HG02973 (cell line): ENCODE data around the gene CCNDBP1.
"Not testable (repeated sequence)": the region's sequence is repeated elsewhere in the genome, so short reads cannot be mapped to it uniquely, and the experiment has no call there.

Source experiments
- ATAC-seq: cut with Tn5 transposase; IDR thresholded peaks from one replicate; pipeline ENCODE4 v1.9.1; 2021; ENCODE audit warnings: moderate library complexity; ENCODE audit not compliant: unreplicated experiment

The CCNDBP1 gene

GRCh38 chr15:43214169-43214568 lies 29.0 kb downstream of the CCNDBP1 start:
- ATAC-seq: no peak

GRCh38 chr15:43214592-43215295 lies 29.5 kb downstream of the CCNDBP1 start:
- no peak for ATAC-seq

- no peak for ATAC-seq
These were observed 30.8 kb downstream of the CCNDBP1 start for GRCh38 chr15:43215961-43216360.

GRCh38 chr15:43218908-43219706 lies 33.9 kb downstream of the CCNDBP1 start:
- no peak for ATAC-seq

- no peak for ATAC-seq
These were observed 35.0 kb downstream of the CCNDBP1 start for GRCh38 chr15:43219929-43220928.

- ATAC-seq: no peak
These were observed 35.8 kb downstream of the CCNDBP1 start, which contains the start of gene EPB42 for GRCh38 chr15:43220991-43221403. TSS of gene EPB42 (minus strand) at chr15:43221018. CDS start at chr15:43220825, 193 bp downstream.

GRCh38 chr15:43221422-43221821 lies 36.2 kb downstream of the CCNDBP1 start:
- ATAC-seq: no peak

GRCh38 chr15:43225201-43225949 lies 40.2 kb downstream of the CCNDBP1 start:
- ATAC-seq: no peak

GRCh38 chr15:43225950-43226255 lies 40.7 kb downstream of the CCNDBP1 start:
- not testable (repeated sequence) for ATAC-seq

- ATAC-seq: no peak
These were observed 41.5 kb downstream of the CCNDBP1 start for GRCh38 chr15:43226436-43227305.

- no peak for ATAC-seq
These were observed 44.8 kb downstream of the CCNDBP1 start for GRCh38 chr15:43229977-43230376.

- no peak for ATAC-seq
These were observed 45.5 kb downstream of the CCNDBP1 start for GRCh38 chr15:43230640-43231115.

- no peak for ATAC-seq
These were observed 47.2 kb downstream of the CCNDBP1 start for GRCh38 chr15:43232289-43232874.

GRCh38 chr15:43235536-43235935 lies 50.3 kb downstream of the CCNDBP1 start:
- ATAC-seq: no peak

- no peak for ATAC-seq
These were observed 52.8 kb downstream of the CCNDBP1 start for GRCh38 chr15:43237842-43238470.

GRCh38 chr15:43238671-43239131 lies 53.5 kb downstream of the CCNDBP1 start:
- no peak for ATAC-seq

GRCh38 chr15:43239732-43240491 lies 54.7 kb downstream of the CCNDBP1 start:
- no peak for ATAC-seq

GRCh38 chr15:43241100-43241499 lies 55.9 kb downstream of the CCNDBP1 start:
- ATAC-seq: no peak
